Measurements from ENCODE around the gene ZNF169.
"Not testable (repeated sequence)": the region's sequence is repeated elsewhere in the genome, so short reads cannot be mapped to it uniquely, and the experiment has no call there.

Gene ZNF169

GRCh38 chr9:94277029-94277428, 17.9 kb downstream of the ZNF169 start:
- POLR2A ChIA-PET; H3K9me3 ChIP-seq (ENCODE audit: control insufficient read depth, insufficient read depth, low read depth, low read length); CTCF ChIA-PET; H3K4me1 ChIP-seq (ENCODE audit: control insufficient read depth, insufficient read depth, low read length); H3K27ac ChIP-seq (ENCODE audit: extremely low read depth, low read depth, low read length); H3K4me3 ChIP-seq (ENCODE audit: low read depth, low read length): not testable (repeated sequence)
- peaks cover 0 to 23% of the 10 kb centered on the region in 2 experiments; a peak in 1 of 3 replicates for H3K36me3 ChIP-seq (ENCODE audit: control insufficient read depth in 2 of 2, insufficient read depth in 1 of 2, low read length in 2 of 2)

GRCh38 chr9:94277885-94278536, 18.9 kb downstream of the ZNF169 start:
- peaks cover 0 to 26% of the 10 kb centered on the region in 2 experiments; a peak in 1 of 3 replicates for H3K36me3 ChIP-seq (ENCODE audit: control insufficient read depth in 2 of 2, insufficient read depth in 1 of 2, low read length in 2 of 2)
- H3K4me1 ChIP-seq (ENCODE audit: control insufficient read depth, insufficient read depth, low read length): no peaks in the 10 kb centered on the region
- H3K9me3 ChIP-seq (ENCODE audit: control insufficient read depth, insufficient read depth, low read depth, low read length): no peaks in the 10 kb centered on the region
- H3K4me3 ChIP-seq (ENCODE audit: low read depth, low read length): no peak overlapping the region
- ChIA-PET POLR2A (no interaction called here), CTCF (no interaction called here)
- no peak for TF ChIP-seq ZNF169 (tag by site-specific recombination; IDR thresholded peaks at IDR 0.05)
- no peak for TF ChIP-seq ZNF792 (tag by site-specific recombination; IDR thresholded peaks at IDR 0.05)
- no peak for TF ChIP-seq ZNF416 (tag by site-specific recombination; IDR thresholded peaks at IDR 0.05)
- no peak for TF ChIP-seq ZFP3 (tag by site-specific recombination; IDR thresholded peaks at IDR 0.05; ENCODE audit: low read depth)
- no peak for TF ChIP-seq ZNF704 (tag by site-specific recombination; IDR thresholded peaks at IDR 0.05)
- no peak for TF ChIP-seq ZNF544 (tag by site-specific recombination; IDR thresholded peaks at IDR 0.05)
- TF ChIP-seq ZFP37 (tag by site-specific recombination; IDR thresholded peaks at IDR 0.05): no peak
- TF ChIP-seq PRDM6 (tag by site-specific recombination; IDR thresholded peaks at IDR 0.05): no peak
- TF ChIP-seq ZNF777 (tag by site-specific recombination; IDR thresholded peaks at IDR 0.05; ENCODE audit: borderline replicate concordance): no peak
- TF ChIP-seq ZNF426 (tag by site-specific recombination; IDR thresholded peaks at IDR 0.05): no peak
- TF ChIP-seq ZNF354C (tag by site-specific recombination; IDR thresholded peaks at IDR 0.05; ENCODE audit: borderline replicate concordance, low read depth): no peak
- no peak for TF ChIP-seq GLI4 (tag by site-specific recombination; IDR thresholded peaks at IDR 0.05)
- no peak for TF ChIP-seq RBAK (tag by site-specific recombination; IDR thresholded peaks at IDR 0.05)
- TF ChIP-seq ZNF621 (tag by site-specific recombination; IDR thresholded peaks at IDR 0.05): no peak
- no peak overlapping the region for H3K27ac ChIP-seq (ENCODE audit: extremely low read depth, low read depth, low read length)

GRCh38 chr9:94280409-94280989, 21.4 kb downstream of the ZNF169 start:
- Histone ChIP-seq H3K4me3 (ENCODE audit: low read depth, low read length) (no peak overlapping the region), H3K36me3 (ENCODE audit: control insufficient read depth in 2 of 2, insufficient read depth in 1 of 2, low read length in 2 of 2) (peaks cover 0 to 26% of the 10 kb centered on the region in 2 experiments; a peak in 1 of 3 replicates), H3K27ac (ENCODE audit: extremely low read depth, low read depth, low read length) (no peak overlapping the region), H3K4me1 (ENCODE audit: control insufficient read depth, insufficient read depth, low read length) (no peaks in the 10 kb centered on the region), H3K9me3 (ENCODE audit: control insufficient read depth, insufficient read depth, low read depth, low read length) (no peaks in the 10 kb centered on the region)
- ChIA-PET CTCF (no interaction called here), POLR2A (no interaction called here)
- TF ChIP-seq ZNF266 (tag by site-specific recombination; IDR thresholded peaks at IDR 0.05; ENCODE audit: low read depth): no peak
- TF ChIP-seq ZBTB17 (tag by site-specific recombination; IDR thresholded peaks at IDR 0.05): no peak
- peak; percentile 37 for TF ChIP-seq SETDB1 (IDR thresholded peaks at IDR 0.05; ENCODE audit: insufficient read length, low read length)
- no peak for TF ChIP-seq ZNF792 (tag by site-specific recombination; IDR thresholded peaks at IDR 0.05)
- no peak for TF ChIP-seq TCF7L2 (IDR thresholded peaks at IDR 0.05; ENCODE audit: borderline replicate concordance, low read depth, low read length)

All from HEK293 (cell line).